NCI-H128 (cell line): ENCODE results near the gene VEPH1.

Experiments
- DNase-seq: peaks from one replicate; lab custom pipeline; 2025; ENCODE audit not compliant: unreplicated experiment; lab: John Stamatoyannopoulos, UW

VEPH1 gene

GRCh38 chr3:157313186-157313585 lies 190.0 kb downstream of the VEPH1 start:
- no peak for DNase-seq

- DNase-seq = no peak
These were observed 190.9 kb downstream of the VEPH1 start for GRCh38 chr3:157312376-157312745.

GRCh38 chr3:157311633-157312375 lies 191.4 kb downstream of the VEPH1 start:
- DNase-seq = no peak

GRCh38 chr3:157310329-157311052 lies 192.7 kb downstream of the VEPH1 start:
- DNase-seq = no peak

- DNase-seq = no peak
These were observed 196.7 kb downstream of the VEPH1 start for GRCh38 chr3:157306502-157306901.

GRCh38 chr3:157305392-157305791 lies 197.8 kb downstream of the VEPH1 start:
- DNase-seq = no peak

- no peak for DNase-seq
These were observed 201.5 kb downstream of the VEPH1 start for GRCh38 chr3:157301755-157302154.

GRCh38 chr3:157300981-157301663 lies 202.1 kb downstream of the VEPH1 start:
- DNase-seq = no peak

GRCh38 chr3:157300094-157300493 lies 203.1 kb downstream of the VEPH1 start:
- DNase-seq = no peak

GRCh38 chr3:157297328-157297915 lies 205.8 kb downstream of the VEPH1 start:
- DNase-seq = no peak

GRCh38 chr3:157294953-157295352 lies 208.3 kb downstream of the VEPH1 start:
- DNase-seq = no peak

- no peak for DNase-seq
These were observed 208.7 kb downstream of the VEPH1 start for GRCh38 chr3:157294491-157294890.

- no peak for DNase-seq
These were observed 212.4 kb downstream of the VEPH1 start for GRCh38 chr3:157290766-157291165.

GRCh38 chr3:157285966-157286365 lies 217.2 kb downstream of the VEPH1 start:
- no peak for DNase-seq

- DNase-seq = no peak
These were observed 218.1 kb downstream of the VEPH1 start for GRCh38 chr3:157285141-157285540.

GRCh38 chr3:157284688-157285087 lies 218.5 kb downstream of the VEPH1 start:
- no peak for DNase-seq

GRCh38 chr3:157282261-157283191 lies 220.7 kb downstream of the VEPH1 start:
- no peak for DNase-seq

GRCh38 chr3:157280786-157281185 lies 222.4 kb downstream of the VEPH1 start:
- DNase-seq = no peak

GRCh38 chr3:157280354-157280753 lies 222.9 kb downstream of the VEPH1 start:
- no peak for DNase-seq

GRCh38 chr3:157279237-157279636 lies 224.0 kb downstream of the VEPH1 start:
- no peak for DNase-seq

GRCh38 chr3:157276801-157277200 lies 226.4 kb downstream of the VEPH1 start:
- DNase-seq = no peak
